ENCODE results near the gene MYEF2. TPM values are rescaled to one million over a fixed set of nuclear protein-coding genes. Genes with fewer than 3 reads are reported as not detected.

Gene MYEF2
- total and polyA plus RNA-seq, 10 of the 15 experiments (the other 5 are each of a cell fraction or from before 2014, with no cell fraction given), result 9.2 to 47.0 (median 19.9) TPM

- TF ChIP-seq SMAD1 (IDR thresholded peaks at IDR 0.05; ENCODE audit: low read depth, partially characterized antibody) (no peak), RELA (IDR thresholded peaks at IDR 0.05; ENCODE audit: borderline replicate concordance, partially characterized antibody) (no peak), SRF (IDR thresholded peaks at IDR 0.05; ENCODE audit: low read depth in 2 of 2, low read length in 2 of 2) (no peak), POLR2AphosphoS2 (IDR thresholded peaks at IDR 0.05; ENCODE audit: low read depth, low read length) (no peak), RELB (IDR thresholded peaks at IDR 0.05; ENCODE audit: low read depth) (no peak)
Observed at GRCh38 chr15:48221261-48221660, 43.2 kb upstream of the MYEF2 start (continued).

GRCh38 chr15:48205981-48206380 lies 27.9 kb upstream of the MYEF2 start, which contains the start of gene SLC12A1:
TSS of gene SLC12A1 (plus strand) at chr15:48206302. CDS start at chr15:48207720, 1,418 bp downstream.
- ChIA-PET SMC1A (ENCODE audit: uncharacterized antibody, unreplicated experiment) (no interaction called here), POLR2A (no interaction called here), RAD21 (ENCODE audit: unreplicated experiment) (no interaction called here), CTCF (no interaction called here)
- ATAC-seq (no peak), FAIRE-seq (no peak), DNase-seq (ENCODE audit: low read depth, low spot score) (no peak)
- no TSS peak for BruUV-seq (replicated peaks)
- TF ChIP-seq E4F1 (IDR thresholded peaks at IDR 0.05; ENCODE audit: borderline replicate concordance, partially characterized antibody), result no peak
- no peak for TF ChIP-seq HDGF (IDR thresholded peaks at IDR 0.05)
- H3K4me3 ChIP-seq, result no peak within 1 kb of the TSS
- intact Hi-C loops (cut with micrococcal nuclease; ENCODE audit: unreplicated experiment) (no loop called here), in situ Hi-C loops (cut with MboI) (no loop called here)
- H3K27me3 ChIP-seq (replicated peaks in 1 of 2; ENCODE audit: control insufficient read depth in 2 of 2, insufficient read depth in 2 of 2, low read length in 1 of 2), result no peaks in the 10 kb centered on the region
- no peaks in the 10 kb centered on the region for H3K4me1 ChIP-seq (ENCODE audit: control insufficient read depth, insufficient read depth, low read length)
- no peak within 1 kb of the TSS for H3K4me2 ChIP-seq (ENCODE audit: control insufficient read depth, insufficient read depth)
- no peak within 1 kb of the TSS for H2AFZ ChIP-seq (ENCODE audit: control insufficient read depth, low read depth, low read length)
- whole genome bisulfite sequencing (ENCODE audit: insufficient coverage, insufficient replicate concordance, low lambda C conversion rate, missing lambda C conversion rate), result 94% methylated on average over 1 of the region's 1 CpG
- no peaks in the 10 kb centered on the region for H4K20me1 ChIP-seq (ENCODE audit: control insufficient read depth, insufficient read depth)
- H3K36me3 ChIP-seq (ENCODE audit: control insufficient read depth in 2 of 2, insufficient read depth in 2 of 2, low read length in 1 of 2), result no peaks in the 10 kb centered on the region
- no peaks in the 10 kb centered on the region for H3K9me3 ChIP-seq (replicated peaks; ENCODE audit: control insufficient read depth, insufficient read depth, low read length)
- no peak within 1 kb of the TSS for H3K27ac ChIP-seq (ENCODE audit: control insufficient read depth, insufficient read depth)
- no peaks in the 10 kb centered on the region for H3K79me2 ChIP-seq (ENCODE audit: control insufficient read depth, insufficient read depth, low read length)
- H3K9ac ChIP-seq (ENCODE audit: control insufficient read depth, insufficient read depth, low read length), result no peak within 1 kb of the TSS
